ENCODE measurements around the gene RICTOR. TPM values are rescaled to one million over a fixed set of nuclear protein-coding genes. Genes with fewer than 3 reads are reported as not detected.
A peak's percentile ranks its signal among the peaks of the same experiment; 100 is the strongest.

RICTOR gene
- total RNA-seq, 1 experiment from 2014 or later = 28.1 TPM

- peaks cover 12% of the 10 kb centered on the region; the same call in 1 of the 2 replicates for H4K20me1 ChIP-seq (ENCODE audit: low read length)
- TF ChIP-seq EZH2 (IDR thresholded peaks at IDR 0.05; ENCODE audit: low read length, unreplicated experiment) (no peak), EZH2phosphoT487 (IDR thresholded peaks at IDR 0.05; ENCODE audit: borderline replicate concordance, low read length) (no peak), CTCF (conservative IDR thresholded peaks at IDR 0.05; ENCODE audit: low read depth, low read length) (no peak)
- no peak overlapping the region for H3K27ac ChIP-seq (ENCODE audit: low read length)
- no peak for ATAC-seq
- H3K4me3 ChIP-seq (ENCODE audit: low read length) = no peak overlapping the region
- peaks cover 53% of the 10 kb centered on the region for H3K79me2 ChIP-seq (ENCODE audit: low read length)
- H3K4me1 ChIP-seq (ENCODE audit: insufficient read depth, low read length) = 0 out of 2 replicates have a peak, but pooled peaks cover under 1% of the 10 kb centered on the region
- BruUV-seq (replicated peaks) = no TSS peak
- H3K9me2 ChIP-seq (replicated peaks; ENCODE audit: low read length) = no peaks in the 10 kb centered on the region
- no peak overlapping the region for H2AFZ ChIP-seq (ENCODE audit: low read length)
- no peaks in the 10 kb centered on the region for H3F3A ChIP-seq (ENCODE audit: low read length, unreplicated experiment)
- no peak for DNase-seq
- H3K4me2 ChIP-seq (ENCODE audit: low read length) = no peak overlapping the region
- no peak overlapping the region for H3K9ac ChIP-seq (ENCODE audit: low read length)
- no peaks in the 10 kb centered on the region for H3K36me3 ChIP-seq (ENCODE audit: low read depth, low read length)
- no peaks in the 10 kb centered on the region for H3K9me3 ChIP-seq (ENCODE audit: low read length)
- H3K27me3 ChIP-seq (ENCODE audit: low read length) = no peaks in the 10 kb centered on the region
- POLR2A ChIA-PET (ENCODE audit: unreplicated experiment) = no interaction called here
- CTCF ChIA-PET = no interaction called here
- intact Hi-C loops (cut with micrococcal nuclease) = no loop called here
Observed at GRCh38 chr5:39031041-39031440, 43.2 kb downstream of the RICTOR start.

- no peaks in the 10 kb centered on the region for H3K9me3 ChIP-seq (ENCODE audit: low read length)
- no peaks in the 10 kb centered on the region for H3K27me3 ChIP-seq (ENCODE audit: low read length)
- H3K79me2 ChIP-seq (ENCODE audit: low read length) = peaks cover 52% of the 10 kb centered on the region
- no peak overlapping the region for H3K27ac ChIP-seq (ENCODE audit: low read length)
- CTCF ChIA-PET = no interaction called here
- H3K4me3 ChIP-seq (ENCODE audit: low read length) = no peak overlapping the region
- 0 out of 2 replicates have a peak, but pooled peaks cover 4% of the 10 kb centered on the region for H4K20me1 ChIP-seq (ENCODE audit: low read length)
- BruUV-seq (replicated peaks) = no TSS peak
- intact Hi-C loops (cut with micrococcal nuclease) = no loop called here
- POLR2A ChIA-PET (ENCODE audit: unreplicated experiment) = no interaction called here
- no peak for DNase-seq
- TF ChIP-seq EZH2phosphoT487 (IDR thresholded peaks at IDR 0.05; ENCODE audit: borderline replicate concordance, low read length) (no peak), CTCF (conservative IDR thresholded peaks at IDR 0.05; ENCODE audit: low read depth, low read length) (no peak), EZH2 (IDR thresholded peaks at IDR 0.05; ENCODE audit: low read length, unreplicated experiment) (no peak)
- H3K4me1 ChIP-seq (ENCODE audit: insufficient read depth, low read length) = peaks cover 17% of the 10 kb centered on the region
- H3K9me2 ChIP-seq (replicated peaks; ENCODE audit: low read length) = no peaks in the 10 kb centered on the region
- H3F3A ChIP-seq (ENCODE audit: low read length, unreplicated experiment) = no peaks in the 10 kb centered on the region
- peak overlapping the region; percentile 17; the same call in 1 of the 2 replicates for H3K4me2 ChIP-seq (ENCODE audit: low read length)
- no peaks in the 10 kb centered on the region for H3K36me3 ChIP-seq (ENCODE audit: low read depth, low read length)
- H3K9ac ChIP-seq (ENCODE audit: low read length) = no peak overlapping the region
- H2AFZ ChIP-seq (ENCODE audit: low read length) = no peak overlapping the region
- ATAC-seq = no peak
Observed at GRCh38 chr5:39025456-39025855, 48.7 kb downstream of the RICTOR start.

- Histone ChIP-seq H3K9me3 (ENCODE audit: low read length) (no peaks in the 10 kb centered on the region), H3K27me3 (ENCODE audit: low read length) (no peaks in the 10 kb centered on the region), H3K79me2 (ENCODE audit: low read length) (peaks cover 51% of the 10 kb centered on the region), H3K27ac (ENCODE audit: low read length) (no peak overlapping the region), H3K9ac (ENCODE audit: low read length) (no peak overlapping the region), H3K4me1 (ENCODE audit: insufficient read depth, low read length) (peaks cover 17% of the 10 kb centered on the region), H4K20me1 (ENCODE audit: low read length) (0 out of 2 replicates have a peak, but pooled peaks cover 4% of the 10 kb centered on the region), H2AFZ (ENCODE audit: low read length) (no peak overlapping the region), H3K4me2 (ENCODE audit: low read length) (peak overlapping the region; percentile 17; the same call in 1 of the 2 replicates), H3K36me3 (ENCODE audit: low read depth, low read length) (0 out of 2 replicates have a peak, but pooled peaks cover 3% of the 10 kb centered on the region), H3K4me3 (ENCODE audit: low read length) (no peak overlapping the region), H3F3A (ENCODE audit: low read length, unreplicated experiment) (no peaks in the 10 kb centered on the region), H3K9me2 (replicated peaks; ENCODE audit: low read length) (no peaks in the 10 kb centered on the region)
- POLR2A ChIA-PET (ENCODE audit: unreplicated experiment) = no interaction called here
- intact Hi-C loops (cut with micrococcal nuclease) = no loop called here
- CTCF ChIA-PET = no interaction called here
- TF ChIP-seq EZH2phosphoT487 (IDR thresholded peaks at IDR 0.05; ENCODE audit: borderline replicate concordance, low read length) (no peak), EZH2 (IDR thresholded peaks at IDR 0.05; ENCODE audit: low read length, unreplicated experiment) (no peak)
- peak; percentile 60 for DNase-seq
- BruUV-seq (replicated peaks) = no TSS peak
- peak; percentile 79 for ATAC-seq
Observed at GRCh38 chr5:39024884-39025283, 49.3 kb downstream of the RICTOR start.

All from PC-3 (cell line).